K562 treated with DMSO at 1 percent for 4 hours (cell line): ENCODE results near the gene LRRC55. TPM values are rescaled to one million over a fixed set of nuclear protein-coding genes. Genes with fewer than 3 reads are reported as not detected.

Experiments
- total RNA-seq: library from RNA; unstranded; fragments of 300-600 nt; gene quantifications from 2 replicates; pipeline ENCODE4 v1.2.3, GENCODE V29; 2022; ENCODE audit not compliant: insufficient read depth

LRRC55 gene
- total RNA-seq, result not detected in 2 replicates

DNA sequence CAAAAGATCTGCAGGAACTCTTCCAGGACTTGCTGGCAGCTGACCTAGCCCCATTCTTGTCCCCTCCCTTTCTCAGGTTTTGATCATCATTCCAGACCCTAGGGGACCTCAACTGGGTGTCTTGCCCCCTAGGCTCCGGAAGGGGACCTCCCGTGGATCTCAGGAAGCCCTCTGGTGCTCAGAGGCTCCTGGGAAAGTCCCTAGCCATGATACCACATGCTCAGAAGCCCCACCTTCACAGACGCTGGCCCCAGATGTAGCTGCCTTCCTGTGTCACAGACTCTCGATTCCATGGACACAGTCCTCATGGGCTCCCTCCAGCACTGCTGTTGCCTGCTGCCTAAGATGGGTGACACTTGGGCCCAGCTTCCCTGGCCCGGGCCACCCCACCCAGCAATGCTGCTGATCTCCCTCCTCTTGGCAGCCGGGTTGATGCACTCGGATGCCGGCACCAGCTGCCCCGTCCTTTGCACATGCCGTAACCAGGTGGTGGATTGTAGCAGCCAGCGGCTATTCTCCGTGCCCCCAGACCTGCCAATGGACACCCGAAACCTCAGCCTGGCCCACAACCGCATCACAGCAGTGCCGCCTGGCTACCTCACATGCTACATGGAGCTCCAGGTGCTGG, at the start of gene LRRC55:
TSS of gene LRRC55 (plus strand) at position 276 of the 628 bp plus-strand sequence. CDS start at position 346, 70 bp downstream.

GRCh38 chr11:57237204-57237681, 55.5 kb downstream of the LRRC55 start, which contains the start of gene APLNR:
APLNR (minus strand) TSS chr11:57237250; CDS start chr11:57237004, 246 bp downstream.

Other genes with a start within 250 kb of the LRRC55 start
- not detected in 2 replicates for gene OR5AK2, start 193.0 kb upstream of the LRRC55 start, total RNA-seq
- gene APLNR, start 55.3 kb downstream of the LRRC55 start, total RNA-seq, result 0.33 and 0.67 TPM in 2 replicates
- 22.2 and 31.1 TPM in 2 replicates for gene TNKS1BP1, start 143.0 kb downstream of the LRRC55 start, total RNA-seq
- 166 and 177 TPM in 2 replicates for gene SSRP1, start 153.9 kb downstream of the LRRC55 start, total RNA-seq
- gene P2RX3, start 156.4 kb downstream of the LRRC55 start, total RNA-seq, result not detected in 2 replicates
- not detected in 2 replicates for gene PRG3, start 199.2 kb downstream of the LRRC55 start, total RNA-seq
- gene PRG2, start 208.7 kb downstream of the LRRC55 start, total RNA-seq, result 33.0 and 59.3 TPM in 2 replicates
- gene SLC43A3, start 245.2 kb downstream of the LRRC55 start, total RNA-seq, result 82.6 and 138 TPM in 2 replicates